ENCODE results near the gene DCLK3.

The DCLK3 gene

GRCh38 chr3:36695113-36695768 is 69.1 kb downstream of the DCLK3 start:
- TF ChIP-seq NFIC (IDR thresholded peaks at IDR 0.05) (no peak), TCF12 (IDR thresholded peaks at IDR 0.05; ENCODE audit: low read depth) (no peak), CREB1 (IDR thresholded peaks at IDR 0.05; ENCODE audit: low read depth) (no peak)

- TF ChIP-seq, protein P1, sequence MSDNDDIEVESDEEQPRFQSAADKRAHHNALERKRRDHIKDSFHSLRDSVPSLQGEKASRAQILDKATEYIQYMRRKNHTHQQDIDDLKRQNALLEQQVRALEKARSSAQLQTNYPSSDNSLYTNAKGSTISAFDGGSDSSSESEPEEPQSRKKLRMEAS (IDR thresholded peaks at IDR 0.05) = no peak
- no peak for TF ChIP-seq RAD21 (IDR thresholded peaks at IDR 0.05; ENCODE audit: low read depth)
- no peak for TF ChIP-seq NFIC (IDR thresholded peaks at IDR 0.05)
- no peak for TF ChIP-seq CEBPB (IDR thresholded peaks at IDR 0.05)
These were observed 70.7 kb downstream of the DCLK3 start for GRCh38 chr3:36693670-36694069.

DNA sequence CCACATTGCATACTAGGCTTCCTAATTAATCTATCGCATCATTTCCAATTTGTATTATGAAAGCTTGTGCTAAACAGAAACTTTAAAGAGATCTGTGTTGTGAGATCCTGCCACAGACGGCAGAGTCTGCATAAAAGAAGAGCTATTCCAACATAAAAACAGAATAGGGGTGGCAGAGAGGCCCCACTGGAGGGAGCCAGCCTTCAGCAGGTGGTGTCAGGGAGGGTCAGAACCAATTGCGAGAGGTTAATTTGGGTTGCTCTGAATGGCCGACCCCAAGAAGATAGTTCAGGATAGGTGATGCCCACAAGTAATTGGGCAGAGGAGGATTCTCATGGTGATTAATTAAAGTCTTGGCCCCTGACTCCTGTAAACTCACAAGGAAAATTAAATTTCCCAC is 74.8 kb downstream of the DCLK3 start:
- TF ChIP-seq TCF12 (IDR thresholded peaks at IDR 0.05; ENCODE audit: low read depth) (no peak), CEBPB (IDR thresholded peaks at IDR 0.05) (no peak), EGR1 (IDR thresholded peaks at IDR 0.05) (no peak), CREB1 (IDR thresholded peaks at IDR 0.05; ENCODE audit: low read depth) (no peak), YY1 (IDR thresholded peaks at IDR 0.05; ENCODE audit: low read depth) (no peak)
- TF ChIP-seq, protein P2, sequence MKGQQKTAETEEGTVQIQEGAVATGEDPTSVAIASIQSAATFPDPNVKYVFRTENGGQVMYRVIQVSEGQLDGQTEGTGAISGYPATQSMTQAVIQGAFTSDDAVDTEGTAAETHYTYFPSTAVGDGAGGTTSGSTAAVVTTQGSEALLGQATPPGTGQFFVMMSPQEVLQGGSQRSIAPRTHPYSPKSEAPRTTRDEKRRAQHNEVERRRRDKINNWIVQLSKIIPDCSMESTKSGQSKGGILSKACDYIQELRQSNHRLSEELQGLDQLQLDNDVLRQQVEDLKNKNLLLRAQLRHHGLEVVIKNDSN (IDR thresholded peaks at IDR 0.05) = no peak

GRCh38 chr3:36688815-36689214 is 75.5 kb downstream of the DCLK3 start:
- TF ChIP-seq, protein P1 (IDR thresholded peaks at IDR 0.05) = no peak
- TF ChIP-seq REST (IDR thresholded peaks at IDR 0.05; ENCODE audit: low read depth) (no peak), CEBPB (IDR thresholded peaks at IDR 0.05) (no peak), YY1 (IDR thresholded peaks at IDR 0.05; ENCODE audit: low read depth) (no peak), EGR1 (IDR thresholded peaks at IDR 0.05) (no peak), CREB1 (IDR thresholded peaks at IDR 0.05; ENCODE audit: low read depth) (no peak), ZBTB7A (IDR thresholded peaks at IDR 0.05; ENCODE audit: low read depth) (no peak), TCF12 (IDR thresholded peaks at IDR 0.05; ENCODE audit: low read depth) (no peak), TEAD4 (IDR thresholded peaks at IDR 0.05) (no peak), NFIC (IDR thresholded peaks at IDR 0.05) (no peak), RAD21 (IDR thresholded peaks at IDR 0.05; ENCODE audit: low read depth) (no peak), TAF1 (IDR thresholded peaks at IDR 0.05; ENCODE audit: low read depth) (no peak), EP300 (IDR thresholded peaks at IDR 0.05; ENCODE audit: borderline replicate concordance) (no peak), FOXM1 (IDR thresholded peaks at IDR 0.05; ENCODE audit: borderline replicate concordance, low read depth) (no peak)
- TF ChIP-seq, protein P2 (IDR thresholded peaks at IDR 0.05) = no peak

DNA sequence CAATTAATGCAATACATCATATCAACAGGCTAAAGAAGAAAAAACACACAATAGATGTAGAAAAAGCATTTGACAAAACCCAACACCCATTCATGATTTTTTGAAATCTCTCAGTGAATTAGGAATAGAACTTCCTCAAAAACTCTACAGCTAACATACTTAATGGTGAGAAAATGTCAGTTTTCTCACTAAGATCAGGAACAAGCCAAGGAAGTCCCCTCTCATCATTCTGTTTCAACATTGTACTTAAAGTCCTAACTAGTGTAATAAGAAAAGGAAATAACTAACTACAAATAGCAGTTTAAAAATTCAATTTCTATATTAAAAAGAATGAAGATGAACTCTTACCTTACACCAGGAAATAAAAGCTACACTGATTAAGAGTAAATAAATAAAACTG is 77.8 kb downstream of the DCLK3 start:
- TF ChIP-seq, protein P2 (IDR thresholded peaks at IDR 0.05) = no peak
- TF ChIP-seq, protein P1 (IDR thresholded peaks at IDR 0.05) = no peak
- TF ChIP-seq CEBPB (IDR thresholded peaks at IDR 0.05) = no peak
- TF ChIP-seq REST (IDR thresholded peaks at IDR 0.05; ENCODE audit: low read depth) = no peak
- TF ChIP-seq TAF1 (IDR thresholded peaks at IDR 0.05; ENCODE audit: low read depth) = no peak
- TF ChIP-seq NFIC (IDR thresholded peaks at IDR 0.05) = no peak
- no peak for TF ChIP-seq EGR1 (IDR thresholded peaks at IDR 0.05)

- TF ChIP-seq, protein P1 (IDR thresholded peaks at IDR 0.05) = no peak
- TF ChIP-seq NFIC (IDR thresholded peaks at IDR 0.05) = no peak
- no peak for TF ChIP-seq ZBTB7A (IDR thresholded peaks at IDR 0.05; ENCODE audit: low read depth)
- no peak for TF ChIP-seq EP300 (IDR thresholded peaks at IDR 0.05; ENCODE audit: borderline replicate concordance)
- no peak for TF ChIP-seq TAF1 (IDR thresholded peaks at IDR 0.05; ENCODE audit: low read depth)
- TF ChIP-seq TEAD4 (IDR thresholded peaks at IDR 0.05) = no peak
- no peak for TF ChIP-seq REST (IDR thresholded peaks at IDR 0.05; ENCODE audit: low read depth)
These were observed 82.5 kb downstream of the DCLK3 start for GRCh38 chr3:36681867-36682266.

All from Ishikawa (cell line).